Esophagus squamous epithelium (tissue), 5 donors: ENCODE results near the gene ST6GALNAC1. TPM values are rescaled to one million over a fixed set of nuclear protein-coding genes. Genes with fewer than 3 reads are reported as not detected.
A peak's percentile ranks its signal among the peaks of the same experiment; 100 is the strongest.

ENCODE experiments used
- DNase-seq: peaks from one replicate; lab custom pipeline; 2025; lab: John Stamatoyannopoulos, UW
- H3K27ac ChIP-seq, 4 donors: fragments of 200-600 bp; sonication (generic); one replicate each; pipeline ENCODE4 v1.5.1; 2016 to 2019; ENCODE audit warnings: mild to moderate bottlenecking in 1 of 4
- H3K27me3 ChIP-seq, 4 donors: fragments of 200-600 bp; sonication (generic); 1 replicate in 3 of 4; 2 replicates in 1 of 4; pipeline versions ENCODE4 v1.5.1 to v1.6.0; 2017 to 2021; ENCODE audit warnings: antibody characterized with exemption in 1 of 4
- H3K36me3 ChIP-seq, 3 donors: fragments of 200-600 bp; sonication (generic); one replicate each; pipeline ENCODE4 v1.5.1; 2016 to 2019
- H3K4me1 ChIP-seq, 3 donors: fragments of 200-600 bp; sonication (generic); one replicate each; pipeline ENCODE4 v1.5.1; 2017 to 2019
- H3K4me3 ChIP-seq, 4 donors: fragments of 200-600 bp; sonication (generic); 1 replicate in 3 of 4; 2 replicates in 1 of 4; pipeline ENCODE4 v1.5.1; 2016 to 2019; ENCODE audit warnings: mild to moderate bottlenecking in 2 of 4, moderate library complexity in 1 of 4
- H3K9me3 ChIP-seq, 3 donors: fragments of 200-600 bp; sonication (generic); one replicate each; pipeline ENCODE4 v1.5.1; 2016 to 2019
- CTCF ChIP-seq, 6 experiments: fragments of 450-650 bp in 4 of 6; fragments of 200-600 bp in 2 of 6; sonication (generic) in 2 of 6; IDR thresholded peaks; one replicate each; pipeline ENCODE4 v1.5.1; 2016 to 2019; ENCODE audit warnings: antibody characterized with exemption in 6 of 6, mild to moderate bottlenecking in 4 of 6, moderate library complexity in 4 of 6
- POLR2A ChIP-seq, 4 donors: fragments of 450-650 bp; IDR thresholded peaks; one replicate each; pipeline ENCODE4 v1.6.1; 2017; ENCODE audit warnings: antibody characterized with exemption in 4 of 4, mild to moderate bottlenecking in 4 of 4, moderate library complexity in 3 of 4
- WGBS, 2 donors: methylation state at CpG; one replicate each; pipeline ENCODE4 v1.1.5; 2018; 5-methylcytosine and 5-hydroxymethylcytosine counted together
- intact Hi-C: fragments of 100-400 bp; cut with DNase I; formaldehyde crosslinking; loops from one replicate; pipeline ENCODE4 v1.15.0; 2022
- total RNA-seq, 4 donors: library from RNA; depleted of rRNA; stranded (reverse); fragments of >200 nt; gene quantifications; one replicate each; pipeline ENCODE4 v1.1.0, GENCODE V29; 2016
- donor health status: DM: yes; HTN: yes; CAD: no.

The ST6GALNAC1 gene
- total RNA-seq, result 10 to 100 TPM; 10.6 to 63.3 (median 32.7) TPM

GRCh38 chr17:76643553-76644148 is at the start of gene ST6GALNAC1:
Gene ST6GALNAC1 (minus strand): TSS chr17:76643757. CDS start chr17:76643638, 119 bp downstream.
- H3K27ac ChIP-seq, result peak within 1 kb of the TSS; percentile 74 to 88 (median 82)
- H3K4me1 ChIP-seq, result peaks cover 9 to 65% (median 12%) of the 10 kb centered on the region in 3 donors
- WGBS, 2 donors, result 44 to 49% methylated on average over 7 of the region's 7 CpGs
- H3K27me3 ChIP-seq, result peaks cover 0 to 5% (median 0%) of the 10 kb centered on the region in 4 donors
- peak within 1 kb of the TSS; percentile 20 to 41 (median 36) for H3K4me3 ChIP-seq
- no peaks in the 10 kb centered on the region for H3K36me3 ChIP-seq
- intact Hi-C loops, result no loop called here
- peak in 1 of 6 experiments; percentile 4 for TF ChIP-seq CTCF (IDR thresholded peaks at IDR 0.05)
- peak in 3 of 4 donors; percentile 30 to 89 (median 45) for TF ChIP-seq POLR2A (IDR thresholded peaks at IDR 0.05)
- DNase-seq, result no peak
- H3K9me3 ChIP-seq, result no peaks in the 10 kb centered on the region

- no peaks in the 10 kb centered on the region for H3K36me3 ChIP-seq
- intact Hi-C loops, result no loop called here
- 82 to 87% methylated on average over 11 to 12 of the region's 14 CpGs for WGBS, 2 donors
- peaks cover 12 to 63% (median 27%) of the 10 kb centered on the region in 3 donors for H3K4me1 ChIP-seq
- H3K27me3 ChIP-seq, result no peaks in the 10 kb centered on the region
- H3K4me3 ChIP-seq, result no peak overlapping the region
- DNase-seq, result no peak
- peak overlapping the region in 3 of 4 donors; percentile 3 to 56 (median 17) for H3K27ac ChIP-seq
- TF ChIP-seq POLR2A (IDR thresholded peaks at IDR 0.05) (no peak), CTCF (IDR thresholded peaks at IDR 0.05) (no peak)
- H3K9me3 ChIP-seq, result no peaks in the 10 kb centered on the region
Observed at GRCh38 chr17:76691379-76692191, 48.0 kb upstream of the ST6GALNAC1 start.

- Histone ChIP-seq H3K9me3 (no peaks in the 10 kb centered on the region), H3K36me3 (no peaks in the 10 kb centered on the region), H3K4me3 (no peak overlapping the region), H3K4me1 (peaks cover 12 to 63% (median 26%) of the 10 kb centered on the region in 3 donors), H3K27ac (peak overlapping the region in 3 of 4 donors; percentile 3 to 88 (median 56)), H3K27me3 (no peaks in the 10 kb centered on the region)
- 79 to 88% methylated on average over 5 to 7 of the region's 13 CpGs for WGBS, 2 donors
- intact Hi-C loops, result no loop called here
- no peak for DNase-seq
- TF ChIP-seq POLR2A (IDR thresholded peaks at IDR 0.05) (no peak), CTCF (IDR thresholded peaks at IDR 0.05) (no peak)
Observed at GRCh38 chr17:76690596-76691280, 47.2 kb upstream of the ST6GALNAC1 start.

GRCh38 chr17:76689859-76690258 is 46.3 kb upstream of the ST6GALNAC1 start:
- Histone ChIP-seq H3K4me1 (peaks cover 12 to 63% (median 24%) of the 10 kb centered on the region in 3 donors), H3K27me3 (no peaks in the 10 kb centered on the region), H3K9me3 (no peaks in the 10 kb centered on the region), H3K27ac (peak overlapping the region in 2 of 4 donors; percentile 27 to 88), H3K4me3 (no peak overlapping the region), H3K36me3 (peaks cover 0 to 2% (median 0%) of the 10 kb centered on the region in 3 donors)
- no peak for DNase-seq
- 80 to 85% methylated on average over 11 of the region's 11 CpGs for WGBS, 2 donors
- intact Hi-C loops, result loop anchor here (10.0 kb wide), 1 partner anchor 165 kb away; no protein-coding TSS in a partner anchor
- TF ChIP-seq POLR2A (IDR thresholded peaks at IDR 0.05), result no peak
- TF ChIP-seq CTCF (IDR thresholded peaks at IDR 0.05), result no peak
